Keratinocyte (primary cell): ENCODE results near the gene RIPPLY2. TPM values are rescaled to one million over a fixed set of nuclear protein-coding genes. Genes with fewer than 3 reads are reported as not detected.

ENCODE experiments used
- DNase-seq: peaks from one replicate; pipeline ENCODE4 v3.0.0-alpha.2; 2011; ENCODE audit warnings: low read depth, missing footprints, low spot score
- FAIRE-seq: peaks from 2 replicates; lab custom pipeline; 2011; peaks lifted over from hg19 to GRCh38; lab: Jason Lieb, UNC
- H2AFZ ChIP-seq: 2 replicates; pipeline ENCODE4 v1.6.0; 2012; ENCODE audit warnings: low read length, control low read depth, inconsistent platforms; ENCODE audit not compliant: control insufficient read depth
- H3K27ac ChIP-seq: 2 replicates; pipeline ENCODE4 v1.5.1; 2011; ENCODE audit warnings: low read length; ENCODE audit not compliant: control insufficient read depth, insufficient read depth
- H3K27me3 ChIP-seq: 3 replicates; pipeline ENCODE4 v1.6.0; 2011; ENCODE audit warnings: low read length; ENCODE audit not compliant: control insufficient read depth, insufficient read depth; ENCODE audit errors: extremely low read depth
- H3K36me3 ChIP-seq, 2 experiments: 2 replicates in 1 of 2; 3 replicates in 1 of 2; pipeline ENCODE4 v1.5.1; 2011; ENCODE audit warnings: low read length in 2 of 2, mild to moderate bottlenecking in 1 of 2; ENCODE audit not compliant: control insufficient read depth in 2 of 2, insufficient read depth in 2 of 2; ENCODE audit errors: extremely low read depth in 1 of 2
- H3K4me1 ChIP-seq: 3 replicates; pipeline ENCODE4 v1.5.1; 2011; ENCODE audit warnings: low read length; ENCODE audit not compliant: control insufficient read depth, insufficient read depth; ENCODE audit errors: extremely low read depth
- H3K4me2 ChIP-seq: 3 replicates; pipeline ENCODE4 v1.6.0; 2011; ENCODE audit warnings: low read depth, low read length; ENCODE audit not compliant: control insufficient read depth, insufficient read depth; ENCODE audit errors: extremely low read depth
- H3K4me3 ChIP-seq, 3 experiments: fragments of 200-600 bp in 1 of 3; sonication (generic) in 1 of 3; 2 replicates in 2 of 3; 3 replicates in 1 of 3; pipeline ENCODE4 v1.5.1; 2011 to 2016; ENCODE audit warnings: low read length in 3 of 3, mild to moderate bottlenecking in 3 of 3, control low read depth in 2 of 3, inconsistent platforms in 1 of 3, low read depth in 1 of 3, mixed read lengths in 1 of 3, mixed run types in 1 of 3, moderate library complexity in 1 of 3; ENCODE audit not compliant: control insufficient read depth in 2 of 3, insufficient read depth in 2 of 3; ENCODE audit errors: extremely low read depth in 1 of 3
- H3K79me2 ChIP-seq: 2 replicates; pipeline ENCODE4 v1.6.0; 2012; ENCODE audit warnings: low read length; ENCODE audit not compliant: control insufficient read depth, insufficient read depth
- H3K9ac ChIP-seq: 3 replicates; pipeline ENCODE4 v1.6.0; 2011; ENCODE audit warnings: low read length; ENCODE audit not compliant: control insufficient read depth, insufficient read depth; ENCODE audit errors: extremely low read depth
- H3K9me1 ChIP-seq: 3 replicates; pipeline ENCODE4 v1.6.0; 2011; ENCODE audit warnings: low read length; ENCODE audit not compliant: control insufficient read depth, insufficient read depth; ENCODE audit errors: extremely low read depth
- H3K9me3 ChIP-seq: 2 replicates; pipeline ENCODE4 v1.5.1; 2012; ENCODE audit warnings: low read depth, low read length; ENCODE audit not compliant: control insufficient read depth
- H4K20me1 ChIP-seq: 3 replicates; pipeline ENCODE4 v1.6.0; 2011; ENCODE audit warnings: low read length; ENCODE audit not compliant: control insufficient read depth, insufficient read depth; ENCODE audit errors: extremely low read depth
- CTCF ChIP-seq, 3 experiments: IDR thresholded peaks in 1 of 3; conservative IDR thresholded peaks in 1 of 3; optimal IDR thresholded peaks in 1 of 3; 2 replicates in 2 of 3; 3 replicates in 1 of 3; pipeline versions ENCODE3 to v1.5.1; 2011; ENCODE audit warnings: low read length in 3 of 3, mild to moderate bottlenecking in 3 of 3, moderate library complexity in 2 of 3, control low read depth in 1 of 3, inconsistent platforms in 1 of 3; ENCODE audit not compliant: insufficient read depth in 2 of 3; ENCODE audit errors: extremely low read depth in 1 of 3
- EZH2 ChIP-seq: IDR thresholded peaks from one replicate; pipeline ENCODE4 v1.6.1; 2012; ENCODE audit warnings: inconsistent platforms, mild to moderate bottlenecking, low read length, moderate library complexity
- dilution Hi-C: fragments of 300-500 bp; cut with MboI; formaldehyde crosslinking; loops from one replicate; pipeline ENCODE4 v1.7.0; 2020; ENCODE audit warnings: low sequenced_read_pairs; ENCODE audit not compliant: extremely low pct_ligation_motif_present
- polyA plus RNA-seq, 5 experiments: library from polyadenylated mRNA; depleted of rRNA in 3 of 5; stranded (reverse) in 3 of 5; stranded (forward) in 1 of 5; unstranded in 1 of 5; fragments of >200 nt; gene quantifications; 1 replicate in 1 of 5; 2 replicates in 3 of 5; 3 replicates in 1 of 5; pipeline versions ENCODE4 v1.2.1 to v1.2.3, GENCODE V29; 2011 to 2012; ENCODE audit warnings: missing spikeins in 2 of 5, low read depth in 1 of 5, low replicate concordance in 1 of 5

RIPPLY2 gene
- polyA plus RNA-seq, 1 donor (not counting 4 experiments of a cell fraction or from before 2014, with no cell fraction given), result 0.60 TPM

GRCh38 chr6:83827050-83827449 lies 26.1 kb upstream of the RIPPLY2 start:
- no peak for FAIRE-seq
- no peak for DNase-seq
- no peaks in the 10 kb centered on the region for H3K79me2 ChIP-seq
- TF ChIP-seq CTCF (optimal IDR thresholded peaks at IDR 0.05 in 1 of 3, IDR thresholded peaks at IDR 0.05 in 1 of 3, conservative IDR thresholded peaks at IDR 0.05 in 1 of 3; ENCODE audit: extremely low read depth in 1 of 3, insufficient read depth in 2 of 3, low read length in 3 of 3) (no peak), EZH2 (no peak)
- H3K4me3 ChIP-seq, result no peak overlapping the region
- no peaks in the 10 kb centered on the region for H3K36me3 ChIP-seq
- dilution Hi-C loops, result no loop called here
- H3K27ac ChIP-seq, result no peak overlapping the region
- no peaks in the 10 kb centered on the region for H3K9me1 ChIP-seq
- H3K9ac ChIP-seq, result no peak overlapping the region
- H3K4me1 ChIP-seq, result no peaks in the 10 kb centered on the region
- H3K9me3 ChIP-seq, result no peaks in the 10 kb centered on the region
- H3K27me3 ChIP-seq, result no peaks in the 10 kb centered on the region
- no peak overlapping the region for H3K4me2 ChIP-seq
- no peak overlapping the region for H2AFZ ChIP-seq
- no peaks in the 10 kb centered on the region for H4K20me1 ChIP-seq

DNA sequence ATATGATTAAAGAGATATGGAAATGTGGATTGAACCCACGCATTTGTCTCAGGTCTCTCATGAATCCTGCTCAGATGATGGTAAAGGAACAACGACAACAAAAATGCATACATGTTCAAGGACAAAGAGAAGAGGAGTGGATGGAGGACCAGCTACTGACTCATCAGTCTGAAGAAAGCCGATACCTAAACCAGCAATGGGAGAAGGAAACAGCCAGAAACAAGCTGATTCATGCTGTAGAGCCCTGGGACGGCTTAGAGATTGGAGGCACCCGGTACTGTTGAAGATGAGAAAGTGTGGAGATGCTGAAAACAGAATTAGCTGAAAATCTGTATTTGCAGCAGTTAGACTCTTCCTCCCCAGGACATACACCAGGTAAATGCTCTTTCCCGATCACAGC lies 14.4 kb upstream of the RIPPLY2 start:
- Histone ChIP-seq H3K27me3 (no peaks in the 10 kb centered on the region), H3K79me2 (no peaks in the 10 kb centered on the region), H2AFZ (no peak overlapping the region), H3K36me3 (no peaks in the 10 kb centered on the region), H3K9me1 (no peaks in the 10 kb centered on the region), H3K4me3 (no peak overlapping the region), H3K9ac (no peak overlapping the region), H3K9me3 (no peaks in the 10 kb centered on the region), H4K20me1 (no peaks in the 10 kb centered on the region), H3K27ac (no peak overlapping the region), H3K4me2 (no peak overlapping the region), H3K4me1 (no peaks in the 10 kb centered on the region)
- TF ChIP-seq CTCF (optimal IDR thresholded peaks at IDR 0.05 in 1 of 3, IDR thresholded peaks at IDR 0.05 in 1 of 3, conservative IDR thresholded peaks at IDR 0.05 in 1 of 3; ENCODE audit: extremely low read depth in 1 of 3, insufficient read depth in 2 of 3, low read length in 3 of 3) (no peak), EZH2 (no peak)
- FAIRE-seq (no peak), DNase-seq (no peak)
- dilution Hi-C loops, result no loop called here
